ENCODE data around the gene DMP1. TPM values are rescaled to one million over a fixed set of nuclear protein-coding genes. Genes with fewer than 3 reads are reported as not detected.

Gene DMP1, protein sequence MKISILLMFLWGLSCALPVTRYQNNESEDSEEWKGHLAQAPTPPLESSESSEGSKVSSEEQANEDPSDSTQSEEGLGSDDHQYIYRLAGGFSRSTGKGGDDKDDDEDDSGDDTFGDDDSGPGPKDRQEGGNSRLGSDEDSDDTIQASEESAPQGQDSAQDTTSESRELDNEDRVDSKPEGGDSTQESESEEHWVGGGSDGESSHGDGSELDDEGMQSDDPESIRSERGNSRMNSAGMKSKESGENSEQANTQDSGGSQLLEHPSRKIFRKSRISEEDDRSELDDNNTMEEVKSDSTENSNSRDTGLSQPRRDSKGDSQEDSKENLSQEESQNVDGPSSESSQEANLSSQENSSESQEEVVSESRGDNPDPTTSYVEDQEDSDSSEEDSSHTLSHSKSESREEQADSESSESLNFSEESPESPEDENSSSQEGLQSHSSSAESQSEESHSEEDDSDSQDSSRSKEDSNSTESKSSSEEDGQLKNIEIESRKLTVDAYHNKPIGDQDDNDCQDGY
- not detected for polyA plus RNA-seq (2012; ENCODE audit: low read depth, missing spikeins)

- TF ChIP-seq PAX5 (IDR thresholded peaks at IDR 0.05; ENCODE audit: insufficient read depth, low read length, severe bottlenecking) (no peak), POLR2A (IDR thresholded peaks at IDR 0.05; ENCODE audit: low read depth, low read length) (no peak), TAF1 (IDR thresholded peaks at IDR 0.05; ENCODE audit: low read depth, low read length) (no peak), POLR2AphosphoS5 (IDR thresholded peaks at IDR 0.05; ENCODE audit: low read depth, low read length) (no peak), POU2F2 (IDR thresholded peaks at IDR 0.05; ENCODE audit: low read depth, low read length) (no peak), SPI1 (IDR thresholded peaks at IDR 0.05; ENCODE audit: low read depth, low read length) (no peak)
- DNase-seq (ENCODE audit: insufficient read length, low spot score) (no peak), FAIRE-seq (no peak)
Observed at GRCh38 chr4:87649980-87650379, at the start of gene DMP1. TSS of gene DMP1 (plus strand) at chr4:87650280. CDS start at chr4:87656493, 6,213 bp downstream.

DNA sequence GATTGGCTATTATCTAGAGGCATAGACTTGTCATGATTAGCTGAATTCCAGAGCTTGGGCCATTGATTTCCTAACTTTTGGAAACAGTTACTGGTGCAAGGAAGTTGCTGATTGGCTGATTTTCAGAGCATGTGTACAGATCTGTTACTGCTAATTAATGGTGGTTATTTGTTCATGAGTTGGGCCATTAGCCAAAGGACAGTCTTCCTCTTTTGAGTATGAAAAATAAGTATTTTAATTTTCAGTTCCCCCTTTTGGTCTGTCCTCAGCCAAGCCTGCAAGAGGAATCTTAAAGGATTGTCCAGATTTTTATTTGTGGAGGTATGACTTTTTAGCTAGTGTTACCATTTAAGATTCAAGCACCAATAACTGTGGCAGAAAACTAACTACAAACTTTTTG lies 48.7 kb upstream of the DMP1 start:
- FAIRE-seq = no peak
- DNase-seq (ENCODE audit: insufficient read length, low spot score) = no peak
- TF ChIP-seq SPI1 (IDR thresholded peaks at IDR 0.05; ENCODE audit: low read depth, low read length) = no peak
- TF ChIP-seq POU2F2 (IDR thresholded peaks at IDR 0.05; ENCODE audit: low read depth, low read length) = no peak
- no peak for TF ChIP-seq PAX5 (IDR thresholded peaks at IDR 0.05; ENCODE audit: insufficient read depth, low read length, severe bottlenecking)
- TF ChIP-seq POLR2A (IDR thresholded peaks at IDR 0.05; ENCODE audit: low read depth, low read length) = no peak
- no peak for TF ChIP-seq TAF1 (IDR thresholded peaks at IDR 0.05; ENCODE audit: low read depth, low read length)
- TF ChIP-seq POLR2AphosphoS5 (IDR thresholded peaks at IDR 0.05; ENCODE audit: low read depth, low read length) = no peak

DNA sequence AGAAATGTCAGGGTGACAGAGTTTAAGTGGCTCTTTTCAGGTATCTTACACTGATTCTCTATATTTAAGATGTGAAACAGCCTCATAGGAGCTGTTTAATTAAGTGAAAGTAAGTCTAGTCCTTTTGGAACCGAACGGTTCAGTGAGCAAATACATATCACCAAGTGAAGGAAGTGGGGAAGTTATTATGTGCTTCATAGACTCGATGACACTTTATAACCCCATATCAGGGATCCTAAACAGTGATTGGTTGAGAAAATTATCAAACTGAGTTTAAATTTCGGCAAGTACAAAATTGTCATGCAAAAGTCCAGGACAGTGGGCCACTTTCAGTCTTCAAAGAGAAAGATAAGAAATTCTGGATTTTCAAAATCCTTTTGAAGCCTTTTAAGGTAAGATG lies 41.9 kb upstream of the DMP1 start, which contains the start of gene DSPP:
DSPP (plus strand) TSS at position 301 of the 400 bp plus-strand sequence. CDS start 2,380 bp downstream, outside the sequence.
- no peak for TF ChIP-seq POLR2A (IDR thresholded peaks at IDR 0.05; ENCODE audit: low read depth, low read length)
- no peak for TF ChIP-seq POU2F2 (IDR thresholded peaks at IDR 0.05; ENCODE audit: low read depth, low read length)
- TF ChIP-seq TAF1 (IDR thresholded peaks at IDR 0.05; ENCODE audit: low read depth, low read length) = no peak
- no peak for TF ChIP-seq SPI1 (IDR thresholded peaks at IDR 0.05; ENCODE audit: low read depth, low read length)
- no peak for TF ChIP-seq PAX5 (IDR thresholded peaks at IDR 0.05; ENCODE audit: insufficient read depth, low read length, severe bottlenecking)
- no peak for TF ChIP-seq POLR2AphosphoS5 (IDR thresholded peaks at IDR 0.05; ENCODE audit: low read depth, low read length)
- no peak for DNase-seq (ENCODE audit: insufficient read length, low spot score)
- no peak for FAIRE-seq

GRCh38 chr4:87614292-87614890 lies 35.7 kb upstream of the DMP1 start:
- DNase-seq (ENCODE audit: insufficient read length, low spot score) (no peak), FAIRE-seq (peak; percentile 66)
- TF ChIP-seq TAF1 (IDR thresholded peaks at IDR 0.05; ENCODE audit: low read depth, low read length) (no peak), POU2F2 (IDR thresholded peaks at IDR 0.05; ENCODE audit: low read depth, low read length) (no peak), SPI1 (IDR thresholded peaks at IDR 0.05; ENCODE audit: low read depth, low read length) (no peak)

DNA sequence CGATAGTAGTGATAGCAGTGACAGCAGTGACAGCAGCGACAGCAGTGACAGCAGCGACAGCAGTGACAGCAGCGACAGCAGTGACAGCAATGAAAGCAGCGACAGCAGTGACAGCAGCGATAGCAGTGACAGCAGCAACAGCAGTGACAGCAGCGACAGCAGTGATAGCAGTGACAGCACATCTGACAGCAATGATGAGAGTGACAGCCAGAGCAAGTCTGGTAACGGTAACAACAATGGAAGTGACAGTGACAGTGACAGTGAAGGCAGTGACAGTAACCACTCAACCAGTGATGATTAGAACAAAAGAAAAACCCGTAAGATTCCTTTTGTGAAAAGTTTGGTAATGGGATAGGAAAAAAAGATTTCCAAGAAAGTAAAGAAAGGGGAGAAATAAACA lies 33.8 kb upstream of the DMP1 start:
- TF ChIP-seq POLR2A (IDR thresholded peaks at IDR 0.05; ENCODE audit: low read depth, low read length) = no peak
- no peak for TF ChIP-seq POU2F2 (IDR thresholded peaks at IDR 0.05; ENCODE audit: low read depth, low read length)
- TF ChIP-seq PAX5 (IDR thresholded peaks at IDR 0.05; ENCODE audit: insufficient read depth, low read length, severe bottlenecking) = no peak
- no peak for TF ChIP-seq POLR2AphosphoS5 (IDR thresholded peaks at IDR 0.05; ENCODE audit: low read depth, low read length)
- no peak for TF ChIP-seq TAF1 (IDR thresholded peaks at IDR 0.05; ENCODE audit: low read depth, low read length)
- TF ChIP-seq SPI1 (IDR thresholded peaks at IDR 0.05; ENCODE audit: low read depth, low read length) = no peak
- no peak for DNase-seq (ENCODE audit: insufficient read length, low spot score)
- FAIRE-seq = no peak

- TF ChIP-seq POLR2AphosphoS5 (IDR thresholded peaks at IDR 0.05; ENCODE audit: low read depth, low read length) (no peak), POU2F2 (IDR thresholded peaks at IDR 0.05; ENCODE audit: low read depth, low read length) (no peak), PAX5 (IDR thresholded peaks at IDR 0.05; ENCODE audit: insufficient read depth, low read length, severe bottlenecking) (no peak), SPI1 (IDR thresholded peaks at IDR 0.05; ENCODE audit: low read depth, low read length) (no peak), TAF1 (IDR thresholded peaks at IDR 0.05; ENCODE audit: low read depth, low read length) (no peak), POLR2A (IDR thresholded peaks at IDR 0.05; ENCODE audit: low read depth, low read length) (no peak)
- FAIRE-seq = no peak
- DNase-seq (ENCODE audit: insufficient read length, low spot score) = no peak
Observed at GRCh38 chr4:87620086-87620485, 30.0 kb upstream of the DMP1 start.

DNA sequence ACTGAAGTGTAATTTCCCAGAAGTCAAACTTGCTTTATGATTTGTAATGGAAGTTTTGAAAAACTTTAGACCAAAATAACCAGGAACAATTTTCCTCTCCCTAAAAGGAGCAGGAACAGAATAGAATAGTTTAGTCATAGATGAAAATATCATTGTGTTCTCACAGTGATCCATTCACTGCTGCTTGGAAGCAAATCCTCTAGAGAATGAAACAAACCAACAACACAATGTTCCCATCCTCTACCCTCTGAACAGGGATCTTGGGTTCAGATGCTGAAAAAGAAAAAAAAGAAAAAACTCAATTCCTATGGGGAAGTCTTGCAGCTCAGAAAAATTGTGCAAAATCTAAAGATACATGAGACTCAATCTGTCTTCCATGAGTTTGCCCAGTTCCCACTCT lies 29.6 kb upstream of the DMP1 start:
- TF ChIP-seq PAX5 (IDR thresholded peaks at IDR 0.05; ENCODE audit: insufficient read depth, low read length, severe bottlenecking) = no peak
- TF ChIP-seq POU2F2 (IDR thresholded peaks at IDR 0.05; ENCODE audit: low read depth, low read length) = no peak
- TF ChIP-seq TAF1 (IDR thresholded peaks at IDR 0.05; ENCODE audit: low read depth, low read length) = no peak
- no peak for TF ChIP-seq POLR2A (IDR thresholded peaks at IDR 0.05; ENCODE audit: low read depth, low read length)
- FAIRE-seq (no peak), DNase-seq (ENCODE audit: insufficient read length, low spot score) (no peak)

DNA sequence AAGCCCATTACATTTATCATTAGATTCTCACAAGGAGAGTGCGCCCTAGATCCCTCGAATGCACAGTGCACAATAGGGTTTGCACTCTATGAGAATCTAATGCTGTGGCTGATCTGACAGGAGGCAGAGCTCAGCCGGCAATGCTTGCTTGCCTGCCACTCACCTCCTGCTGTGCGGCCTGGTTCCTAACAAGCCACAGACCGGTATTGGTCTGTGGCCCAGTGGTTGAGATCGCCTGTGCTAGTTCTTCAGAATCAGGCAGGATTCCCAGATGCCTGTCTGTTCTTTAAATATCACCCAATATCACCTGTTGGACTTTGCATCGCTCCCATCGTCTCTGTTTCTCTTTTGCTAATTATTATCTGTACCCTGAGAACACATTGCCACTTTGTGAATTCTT lies 27.8 kb upstream of the DMP1 start:
- DNase-seq (ENCODE audit: insufficient read length, low spot score) (no peak), FAIRE-seq (no peak)
- no peak for TF ChIP-seq PAX5 (IDR thresholded peaks at IDR 0.05; ENCODE audit: insufficient read depth, low read length, severe bottlenecking)
- no peak for TF ChIP-seq POU2F2 (IDR thresholded peaks at IDR 0.05; ENCODE audit: low read depth, low read length)
- no peak for TF ChIP-seq TAF1 (IDR thresholded peaks at IDR 0.05; ENCODE audit: low read depth, low read length)
- no peak for TF ChIP-seq POLR2AphosphoS5 (IDR thresholded peaks at IDR 0.05; ENCODE audit: low read depth, low read length)
- TF ChIP-seq POLR2A (IDR thresholded peaks at IDR 0.05; ENCODE audit: low read depth, low read length) = no peak
- TF ChIP-seq SPI1 (IDR thresholded peaks at IDR 0.05; ENCODE audit: low read depth, low read length) = no peak

GRCh38 chr4:87624698-87625097 lies 25.4 kb upstream of the DMP1 start:
- TF ChIP-seq PAX5 (IDR thresholded peaks at IDR 0.05; ENCODE audit: insufficient read depth, low read length, severe bottlenecking) (no peak), TAF1 (IDR thresholded peaks at IDR 0.05; ENCODE audit: low read depth, low read length) (no peak), SPI1 (IDR thresholded peaks at IDR 0.05; ENCODE audit: low read depth, low read length) (peak; percentile 80)
- DNase-seq (ENCODE audit: insufficient read length, low spot score) (no peak), FAIRE-seq (no peak)
